Brain microvascular endothelial cell (primary cell): ENCODE measurements around the gene PAXX.

Source experiments
- DNase-seq: peaks from one replicate; pipeline ENCODE4 v3.0.0-alpha.2; 2020
- H3K27ac ChIP-seq: fragments of 250-450 bp; sonication (Bioruptor Pico); 2 replicates; pipeline ENCODE4 v1.5.1; 2020; ENCODE audit warnings: mild to moderate bottlenecking, moderate library complexity
- H3K27me3 ChIP-seq: fragments of 250-450 bp; sonication (Bioruptor Pico); replicated peaks from 2 replicates; pipeline ENCODE4 v1.5.1; 2020; ENCODE audit warnings: mild to moderate bottlenecking
- H3K36me3 ChIP-seq: fragments of 250-450 bp; sonication (Bioruptor Pico); replicated peaks from 2 replicates; pipeline ENCODE4 v1.5.1; 2020; ENCODE audit warnings: mild to moderate bottlenecking
- H3K4me3 ChIP-seq: 2 replicates; pipeline ENCODE4 v1.5.1; 2011; ENCODE audit warnings: low read depth, mild to moderate bottlenecking, control low read depth, low read length, moderate library complexity
- in situ Hi-C: cut with HindIII; loops from 2 replicates; pipeline ENCODE4 v1.10.0; 2017; ENCODE audit warnings: low sequenced_read_pairs, low pct_ligation_motif_present
- TF ChIP-seq, protein P1 (sequence below): IDR thresholded peaks from 2 replicates; pipeline ENCODE4 v1.5.1; 2011; ENCODE audit warnings: low read depth, mild to moderate bottlenecking, moderate library complexity, low read length, control low read depth, inconsistent platforms; ENCODE audit errors: missing control alignments

Gene PAXX

GRCh38 chr9:137027369-137028262, 35.4 kb downstream of the PAXX start, which contains the start of gene ABCA2:
ABCA2 (minus strand) TSS chr9:137028237; CDS start chr9:137028140, 97 bp downstream.
- Histone ChIP-seq H3K4me3 (peak within 1 kb of the TSS; percentile 48), H3K27ac (no peak within 1 kb of the TSS), H3K36me3 (no peaks in the 10 kb centered on the region), H3K27me3 (no peaks in the 10 kb centered on the region)
- TF ChIP-seq, protein P1, sequence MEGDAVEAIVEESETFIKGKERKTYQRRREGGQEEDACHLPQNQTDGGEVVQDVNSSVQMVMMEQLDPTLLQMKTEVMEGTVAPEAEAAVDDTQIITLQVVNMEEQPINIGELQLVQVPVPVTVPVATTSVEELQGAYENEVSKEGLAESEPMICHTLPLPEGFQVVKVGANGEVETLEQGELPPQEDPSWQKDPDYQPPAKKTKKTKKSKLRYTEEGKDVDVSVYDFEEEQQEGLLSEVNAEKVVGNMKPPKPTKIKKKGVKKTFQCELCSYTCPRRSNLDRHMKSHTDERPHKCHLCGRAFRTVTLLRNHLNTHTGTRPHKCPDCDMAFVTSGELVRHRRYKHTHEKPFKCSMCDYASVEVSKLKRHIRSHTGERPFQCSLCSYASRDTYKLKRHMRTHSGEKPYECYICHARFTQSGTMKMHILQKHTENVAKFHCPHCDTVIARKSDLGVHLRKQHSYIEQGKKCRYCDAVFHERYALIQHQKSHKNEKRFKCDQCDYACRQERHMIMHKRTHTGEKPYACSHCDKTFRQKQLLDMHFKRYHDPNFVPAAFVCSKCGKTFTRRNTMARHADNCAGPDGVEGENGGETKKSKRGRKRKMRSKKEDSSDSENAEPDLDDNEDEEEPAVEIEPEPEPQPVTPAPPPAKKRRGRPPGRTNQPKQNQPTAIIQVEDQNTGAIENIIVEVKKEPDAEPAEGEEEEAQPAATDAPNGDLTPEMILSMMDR = no peak
- in situ Hi-C loops = loop anchor here (25.0 kb wide), 2 partner anchors 90 to 215 kb away; partner anchors contain the start of genes C8G, FBXW5 and RABL6
- no peak for DNase-seq

DNA sequence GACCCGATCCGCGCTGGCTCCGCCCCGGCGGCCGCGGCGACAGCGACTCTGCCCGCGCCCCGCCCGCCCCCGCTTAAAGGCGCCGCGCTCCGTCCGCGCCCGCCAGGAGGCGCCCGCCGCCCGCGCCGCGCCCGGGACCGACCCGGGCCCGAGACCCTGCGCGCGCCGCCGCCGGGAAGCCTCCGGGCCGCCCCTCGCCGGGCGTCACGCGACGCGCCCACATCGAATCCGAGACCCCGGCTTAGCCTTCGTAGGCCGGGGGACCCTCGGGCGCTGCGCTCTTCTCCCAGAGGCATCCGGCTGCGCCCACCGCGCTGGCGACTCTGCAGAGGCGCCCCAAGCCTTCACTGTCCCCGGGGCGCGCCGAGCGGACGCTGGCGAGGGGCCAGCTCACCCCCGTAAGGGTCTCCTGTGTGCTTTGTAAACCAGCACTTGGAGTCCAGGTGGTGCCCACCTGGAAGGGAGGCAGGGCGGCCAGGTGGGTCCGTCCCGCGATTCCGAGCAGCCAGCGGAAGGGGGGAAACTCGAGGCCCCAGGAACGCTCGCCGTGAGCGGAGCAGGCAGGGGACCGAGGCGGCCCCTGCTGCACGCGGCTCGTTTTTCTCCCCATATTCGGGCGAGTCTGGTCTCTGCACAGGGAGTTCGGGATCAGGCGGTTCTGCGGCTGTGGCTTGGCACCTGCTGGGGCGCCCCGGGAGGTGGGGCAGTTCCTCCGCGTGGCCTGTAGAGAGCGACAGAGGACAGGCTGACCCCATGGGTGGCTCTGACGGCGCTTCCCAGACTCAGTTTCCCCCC, 36.2 kb downstream of the PAXX start:
- Histone ChIP-seq H3K4me3 (peak overlapping the region; percentile 48), H3K36me3 (no peaks in the 10 kb centered on the region), H3K27ac (no peak overlapping the region), H3K27me3 (no peaks in the 10 kb centered on the region)
- in situ Hi-C loops = loop anchor here (25.0 kb wide), 2 partner anchors 91 to 216 kb away; partner anchors contain the start of genes C8G, FBXW5 and RABL6
- TF ChIP-seq, protein P1 = peak; percentile 59
- no peak for DNase-seq

DNA sequence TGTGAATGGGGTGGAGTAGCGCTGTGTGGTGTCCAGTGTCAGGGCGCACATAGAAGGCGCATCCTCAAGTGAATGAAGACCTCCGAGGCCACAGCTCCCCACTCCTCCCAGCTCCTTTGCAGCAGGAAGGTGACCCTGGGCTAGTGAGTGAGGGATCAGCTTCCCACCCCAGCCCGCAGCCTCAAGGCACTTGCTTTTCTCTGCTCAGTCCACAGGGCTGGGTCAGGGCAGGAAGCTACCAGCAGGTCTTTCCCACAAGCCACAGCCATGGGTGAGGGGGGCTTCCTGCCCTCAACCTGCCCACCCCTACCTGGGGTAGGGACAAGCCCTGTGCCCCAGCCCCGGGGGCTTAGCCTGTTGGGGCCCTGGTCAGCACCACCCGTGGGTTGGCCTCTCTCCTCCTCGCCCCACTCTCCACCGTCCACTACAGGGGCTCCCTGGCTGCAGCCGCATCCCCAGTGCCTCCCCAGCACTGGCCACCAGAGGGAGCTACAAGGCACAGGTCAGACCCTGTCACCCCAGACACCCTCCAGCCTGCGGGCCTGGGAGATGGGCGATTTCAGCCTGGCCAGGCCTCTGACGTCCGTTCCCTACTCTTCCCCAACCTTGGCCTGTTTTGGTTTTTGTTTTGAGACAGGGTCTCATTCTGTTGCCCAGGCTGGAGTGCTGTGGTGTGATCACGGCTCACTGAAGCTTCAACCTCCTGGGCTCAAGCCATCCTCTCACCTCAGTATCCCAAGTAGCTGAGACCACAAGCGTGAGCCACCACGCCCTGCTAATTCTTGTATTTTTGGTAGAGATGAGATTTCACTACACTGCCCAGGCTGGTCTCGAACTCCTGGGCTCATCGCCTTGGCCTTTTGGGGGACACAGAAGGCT, 37.1 kb downstream of the PAXX start:
- in situ Hi-C loops = loop anchor here (25.0 kb wide), 2 partner anchors 92 to 217 kb away; partner anchors contain the start of genes C8G, FBXW5 and RABL6
- peak; percentile 49 for DNase-seq
- TF ChIP-seq, protein P1 = peak; percentile 95
- no peaks in the 10 kb centered on the region for H3K27me3 ChIP-seq
- no peak overlapping the region for H3K4me3 ChIP-seq
- no peaks in the 10 kb centered on the region for H3K36me3 ChIP-seq
- H3K27ac ChIP-seq = no peak overlapping the region

GRCh38 chr9:137030006-137030405, 37.8 kb downstream of the PAXX start:
- no peak for DNase-seq
- in situ Hi-C loops = loop anchor here (25.0 kb wide), 2 partner anchors 93 to 218 kb away; partner anchors contain the start of genes C8G, FBXW5 and RABL6
- Histone ChIP-seq H3K4me3 (no peak overlapping the region), H3K27ac (no peak overlapping the region), H3K36me3 (no peaks in the 10 kb centered on the region), H3K27me3 (no peaks in the 10 kb centered on the region)
- TF ChIP-seq, protein P1 = no peak
